Stomach (tissue), 9 donors: ENCODE measurements around the gene PITX2. TPM values are rescaled to one million over a fixed set of nuclear protein-coding genes. Genes with fewer than 3 reads are reported as not detected.
A peak's percentile ranks its signal among the peaks of the same experiment; 100 is the strongest.

ENCODE experiments used
- DNase-seq, 2 donors: peaks; one replicate each; pipeline versions ENCODE4 v3.0.0 to v3.0.0-alpha.2; 2013 to 2019
- H3K27ac ChIP-seq, 5 donors: fragments of 200-600 bp in 4 of 5; sonication (generic) in 4 of 5; one replicate each; pipeline ENCODE4 v1.5.1; 2013 to 2019; ENCODE audit warnings: mild to moderate bottlenecking in 1 of 5, moderate library complexity in 1 of 5
- H3K27me3 ChIP-seq, 3 donors: fragments of 200-600 bp; sonication (generic); one replicate each; pipeline ENCODE4 v1.5.1; 2017 to 2019; ENCODE audit warnings: mixed run types in 1 of 3
- H3K36me3 ChIP-seq, 4 donors: fragments of 200-600 bp; sonication (generic); 1 replicate in 3 of 4; 2 replicates in 1 of 4; pipeline ENCODE4 v1.5.1; 2016 to 2019
- H3K4me1 ChIP-seq, 4 donors: fragments of 200-600 bp; sonication (generic); one replicate each; pipeline ENCODE4 v1.5.1; 2016 to 2019
- H3K4me3 ChIP-seq, 4 donors: fragments of 200-600 bp; sonication (generic) in 3 of 4; one replicate each; pipeline ENCODE4 v1.5.1; 2016 to 2019; ENCODE audit warnings: mild to moderate bottlenecking in 1 of 4
- H3K9me3 ChIP-seq, 4 donors: fragments of 200-600 bp; sonication (generic); one replicate each; pipeline ENCODE4 v1.5.1; 2016 to 2019
- CTCF ChIP-seq, 7 experiments: fragments of 450-650 bp in 4 of 7; fragments of 200-600 bp in 3 of 7; sonication (generic) in 3 of 7; IDR thresholded peaks; one replicate each; pipeline ENCODE4 v1.5.1; 2016 to 2019; ENCODE audit warnings: antibody characterized with exemption in 7 of 7, control low read depth in 2 of 7, mild to moderate bottlenecking in 1 of 7
- EP300 ChIP-seq: sonication (generic); formaldehyde crosslinking; IDR thresholded peaks from one replicate; pipeline ENCODE4 v1.6.1; 2017; ENCODE audit warnings: antibody characterized with exemption
- POLR2A ChIP-seq, 4 donors: fragments of 450-650 bp; IDR thresholded peaks; one replicate each; pipeline ENCODE4 v1.6.1; 2016; ENCODE audit warnings: antibody characterized with exemption in 4 of 4, control low read depth in 2 of 4, mild to moderate bottlenecking in 1 of 4, moderate library complexity in 1 of 4
- POLR2AphosphoS5 ChIP-seq, 3 donors: sonication (generic); formaldehyde crosslinking; IDR thresholded peaks; one replicate each; pipeline ENCODE4 v1.6.1; 2016; ENCODE audit warnings: antibody characterized with exemption in 3 of 3
- WGBS, 5 donors: extraction: QIAGEN DNeasy Blood & Tissue Kit in 3 of 5; methylation state at CpG; one replicate each; pipeline versions ENCODE4 v1.1.5 to v1.1.7; 2013 to 2018; 5-methylcytosine and 5-hydroxymethylcytosine counted together
- intact Hi-C: fragments of 100-400 bp; cut with DNase I; formaldehyde crosslinking; loops from one replicate; pipeline ENCODE4 v1.15.1; 2023; ENCODE audit warnings: low total_unique reads
- polyA plus RNA-seq, 3 donors: library from polyadenylated mRNA; stranded (reverse); fragments of 200-250 nt; gene quantifications; one replicate each; pipeline ENCODE4 v1.2.3, GENCODE V29; 2013
- total RNA-seq, 5 donors: library from RNA; depleted of rRNA; stranded (reverse); fragments of >200 nt; gene quantifications; one replicate each; pipeline versions ENCODE4 v1.1.0 to v1.2.3, GENCODE V29; 2014 to 2016
- donor health status: healthy with polysubstance abuse.
- donor health status: Bipolar disorder and iron deficiency.
- donor health status: healthy.

Gene PITX2
- total and polyA plus RNA-seq, 8 donors = 0.53 to 2.6 (median 1.1) TPM; not detected in 5

GRCh38 chr4:110636171-110636679, 13.3 kb upstream of the PITX2 start:
- Histone ChIP-seq H3K4me1 (peaks cover 16 to 57% (median 41%) of the 10 kb centered on the region in 4 donors), H3K27ac (peak overlapping the region in 1 of 5 donors; percentile 23), H3K27me3 (peaks cover 29 to 100% (median 100%) of the 10 kb centered on the region in 3 donors), H3K36me3 (no peaks in the 10 kb centered on the region), H3K9me3 (peaks cover 0 to 8% (median 3%) of the 10 kb centered on the region in 4 donors), H3K4me3 (peak overlapping the region; percentile 19 to 44 (median 36))
- no peak for TF ChIP-seq EP300
- intact Hi-C loops = no loop called here
- WGBS, 5 donors = 7 to 13% (median 7%) methylated on average over 12 of the region's 12 CpGs
- DNase-seq = peak in 1 of 2 donors; percentile 14

- Histone ChIP-seq H3K4me3 (no peak overlapping the region), H3K27me3 (peaks cover 35 to 100% (median 100%) of the 10 kb centered on the region in 3 donors), H3K9me3 (peaks cover 0 to 8% (median 3%) of the 10 kb centered on the region in 4 donors), H3K27ac (no peak overlapping the region), H3K4me1 (peaks cover 16 to 54% (median 45%) of the 10 kb centered on the region in 4 donors), H3K36me3 (no peaks in the 10 kb centered on the region)
- no peak for DNase-seq
- TF ChIP-seq CTCF (IDR thresholded peaks at IDR 0.05) (no peak), POLR2AphosphoS5 (IDR thresholded peaks at IDR 0.05) (no peak), POLR2A (IDR thresholded peaks at IDR 0.05) (no peak), EP300 (no peak)
- intact Hi-C loops = no loop called here
- WGBS, 5 donors = 13 to 20% (median 17%) methylated on average over 7 of the region's 7 CpGs
Measured at GRCh38 chr4:110635163-110635865, 12.4 kb upstream of the PITX2 start.

GRCh38 chr4:110634350-110635162, 11.7 kb upstream of the PITX2 start:
- no peak for TF ChIP-seq CTCF (IDR thresholded peaks at IDR 0.05)
- TF ChIP-seq POLR2A (IDR thresholded peaks at IDR 0.05) = no peak
- TF ChIP-seq POLR2AphosphoS5 (IDR thresholded peaks at IDR 0.05) = no peak
- TF ChIP-seq EP300 = no peak

GRCh38 chr4:110633358-110634341, 10.8 kb upstream of the PITX2 start:
- H3K27me3 ChIP-seq = peaks cover 41 to 100% (median 100%) of the 10 kb centered on the region in 3 donors
- WGBS, 5 donors = 7 to 12% (median 8%) methylated on average over 33 to 59 of the region's 59 CpGs
- peak overlapping the region in 1 of 4 donors; percentile 10 for H3K4me3 ChIP-seq
- peak overlapping the region in 1 of 5 donors; percentile 17 for H3K27ac ChIP-seq
- no peaks in the 10 kb centered on the region for H3K36me3 ChIP-seq
- peak in 1 of 2 donors; percentile 17 for DNase-seq
- peaks cover 16 to 62% (median 50%) of the 10 kb centered on the region in 4 donors for H3K4me1 ChIP-seq
- intact Hi-C loops = loop anchor here (5.0 kb wide), 1 partner anchor 329 kb away; no protein-coding TSS in a partner anchor
- peaks cover 0 to 9% (median 0%) of the 10 kb centered on the region in 4 donors for H3K9me3 ChIP-seq
- TF ChIP-seq POLR2A (IDR thresholded peaks at IDR 0.05) = no peak
- TF ChIP-seq CTCF (IDR thresholded peaks at IDR 0.05) = no peak
- no peak for TF ChIP-seq POLR2AphosphoS5 (IDR thresholded peaks at IDR 0.05)
- no peak for TF ChIP-seq EP300

More at GRCh38 chr4:110634350-110635162, 11.7 kb upstream of the PITX2 start:
- no peak for DNase-seq
- intact Hi-C loops = loop anchor here (5.0 kb wide), 1 partner anchor 328 kb away; no protein-coding TSS in a partner anchor
- Histone ChIP-seq H3K4me3 (no peak overlapping the region), H3K27me3 (peaks cover 36 to 100% (median 100%) of the 10 kb centered on the region in 3 donors), H3K4me1 (peaks cover 16 to 54% (median 45%) of the 10 kb centered on the region in 4 donors), H3K9me3 (peaks cover 0 to 6% (median 3%) of the 10 kb centered on the region in 4 donors), H3K36me3 (no peaks in the 10 kb centered on the region), H3K27ac (no peak overlapping the region)
- 20 to 24% (median 23%) methylated on average over 11 of the region's 11 CpGs for WGBS, 5 donors
